Thyroid gland (tissue), 4 donors: Measurements from ENCODE around the gene SH3TC1. TPM values are rescaled to one million over a fixed set of nuclear protein-coding genes. Genes with fewer than 3 reads are reported as not detected.

ENCODE experiments used
- DNase-seq, 2 donors: peaks; one replicate each; pipeline ENCODE4 v3.0.0-alpha.2; 2019
- H3K27ac ChIP-seq, 3 donors: fragments of 200-600 bp; sonication (generic); 1 replicate in 2 of 3; 2 replicates in 1 of 3; pipeline ENCODE4 v1.5.1; 2016 to 2019; ENCODE audit warnings: mild to moderate bottlenecking in 1 of 3, moderate library complexity in 1 of 3
- H3K27me3 ChIP-seq: fragments of 200-600 bp; sonication (generic); one replicate; pipeline ENCODE4 v1.5.1; 2019
- H3K36me3 ChIP-seq, 2 donors: fragments of 200-600 bp; sonication (generic); one replicate each; pipeline ENCODE4 v1.5.1; 2016 to 2019
- H3K4me1 ChIP-seq, 2 donors: fragments of 200-600 bp; sonication (generic); one replicate each; pipeline ENCODE4 v1.5.1; 2017 to 2019
- H3K4me3 ChIP-seq, 3 donors: fragments of 200-600 bp; sonication (generic); replicated peaks in 1 of 3; 1 replicate in 2 of 3; 2 replicates in 1 of 3; pipeline ENCODE4 v1.5.1; 2016; ENCODE audit warnings: mild to moderate bottlenecking in 1 of 3
- H3K9me3 ChIP-seq: fragments of 200-600 bp; sonication (generic); one replicate; pipeline ENCODE4 v1.5.1; 2017
- CTCF ChIP-seq, 6 experiments: fragments of 200-600 bp in 3 of 6; fragments of 450-650 bp in 3 of 6; sonication (generic) in 3 of 6; IDR thresholded peaks; one replicate each; pipeline ENCODE4 v1.5.1; 2016 to 2019; ENCODE audit warnings: antibody characterized with exemption in 6 of 6, mild to moderate bottlenecking in 2 of 6, inconsistent platforms in 1 of 6, moderate library complexity in 1 of 6
- POLR2A ChIP-seq, 2 donors: fragments of 450-650 bp; IDR thresholded peaks; one replicate each; pipeline ENCODE4 v1.6.1; 2017; ENCODE audit warnings: antibody characterized with exemption in 2 of 2, mild to moderate bottlenecking in 2 of 2, moderate library complexity in 1 of 2
- WGBS, 2 donors: methylation state at CpG; one replicate each; pipeline ENCODE4 v1.1.5; 2017; 5-methylcytosine and 5-hydroxymethylcytosine counted together
- intact Hi-C: fragments of 100-400 bp; cut with DNase I; formaldehyde crosslinking; loops from one replicate; pipeline ENCODE4 v1.15.1; 2023
- total RNA-seq, 4 donors: library from RNA; depleted of rRNA; stranded (reverse); fragments of >200 nt; gene quantifications; one replicate each; pipeline ENCODE4 v1.2.3, GENCODE V29; 2016

The SH3TC1 gene
- total RNA-seq, 4 donors from 2014 or later: 13.5 to 29.5 (median 16.4) TPM

- peak overlapping the region in 1 of 3 donors; percentile 22 for H3K27ac ChIP-seq
- no peaks in the 10 kb centered on the region for H3K36me3 ChIP-seq
- H3K27me3 ChIP-seq: no peaks in the 10 kb centered on the region
- TF ChIP-seq POLR2A (IDR thresholded peaks at IDR 0.05): no peak
- TF ChIP-seq CTCF (IDR thresholded peaks at IDR 0.05): no peak
- no peak for DNase-seq
- WGBS, 2 donors: 87 to 89% methylated on average over 10 of the region's 10 CpGs
- no peak overlapping the region for H3K4me3 ChIP-seq
- H3K9me3 ChIP-seq: no peaks in the 10 kb centered on the region
- intact Hi-C loops: loop anchor here (2.0 to 10.0 kb wide), 2 partner anchors 160 to 352 kb away; partner anchors contain the start of gene CPZ
- H3K4me1 ChIP-seq: peaks cover 20 to 35% of the 10 kb centered on the region in 2 donors
Measured at GRCh38 chr4:8242782-8243560, 43.9 kb downstream of the SH3TC1 start.

- Histone ChIP-seq H3K27me3 (no peaks in the 10 kb centered on the region), H3K27ac (no peak overlapping the region), H3K9me3 (no peaks in the 10 kb centered on the region), H3K4me3 (no peak overlapping the region), H3K4me1 (peaks cover 20 to 35% of the 10 kb centered on the region in 2 donors), H3K36me3 (no peaks in the 10 kb centered on the region)
- 84 to 95% methylated on average over 14 to 18 of the region's 18 CpGs for WGBS, 2 donors
- DNase-seq: no peak
- no peak for TF ChIP-seq POLR2A (IDR thresholded peaks at IDR 0.05)
- TF ChIP-seq CTCF (IDR thresholded peaks at IDR 0.05): peak in 1 of 6 experiments; percentile 8
- intact Hi-C loops: loop anchor here (10.0 kb wide), 1 partner anchor 351 kb away; the partner anchor contains the start of gene CPZ
Measured at GRCh38 chr4:8244001-8244757, 45.1 kb downstream of the SH3TC1 start.

- H3K36me3 ChIP-seq: no peaks in the 10 kb centered on the region
- H3K27ac ChIP-seq: no peak overlapping the region
- no peak for DNase-seq
- intact Hi-C loops: loop anchor here (10.0 kb wide), 1 partner anchor 350 kb away; the partner anchor contains the start of gene CPZ
- no peak for TF ChIP-seq CTCF (IDR thresholded peaks at IDR 0.05)
- no peak for TF ChIP-seq POLR2A (IDR thresholded peaks at IDR 0.05)
- H3K4me3 ChIP-seq: no peak overlapping the region
- no peaks in the 10 kb centered on the region for H3K27me3 ChIP-seq
- WGBS, 2 donors: 93 to 96% methylated on average over 10 to 15 of the region's 19 CpGs
- H3K4me1 ChIP-seq: peaks cover 20 to 35% of the 10 kb centered on the region in 2 donors
- no peaks in the 10 kb centered on the region for H3K9me3 ChIP-seq
Measured at GRCh38 chr4:8244931-8245460, 45.9 kb downstream of the SH3TC1 start.

- intact Hi-C loops: loop anchor here (10.0 kb wide), 1 partner anchor 349 kb away; the partner anchor contains the start of gene CPZ
- Histone ChIP-seq H3K36me3 (no peaks in the 10 kb centered on the region), H3K4me1 (peaks cover 20 to 35% of the 10 kb centered on the region in 2 donors), H3K27me3 (no peaks in the 10 kb centered on the region), H3K27ac (peak overlapping the region in 2 of 3 donors; percentile 55 to 58), H3K4me3 (no peak overlapping the region), H3K9me3 (no peaks in the 10 kb centered on the region)
- DNase-seq: peak; percentile 60 to 84
- TF ChIP-seq CTCF (IDR thresholded peaks at IDR 0.05) (no peak), POLR2A (IDR thresholded peaks at IDR 0.05) (no peak)
- WGBS, 2 donors: 54 to 58% methylated on average over 30 to 31 of the region's 31 CpGs
Measured at GRCh38 chr4:8245884-8246833, 47.1 kb downstream of the SH3TC1 start.
